Breast epithelium (tissue), 4 donors: ENCODE results near the gene C2CD2L. TPM values are rescaled to one million over a fixed set of nuclear protein-coding genes. Genes with fewer than 3 reads are reported as not detected.
"Not testable (repeated sequence)": the region's sequence is repeated elsewhere in the genome, so short reads cannot be mapped to it uniquely, and the experiment has no call there.

Experiments
- DNase-seq, 2 donors: peaks; one replicate each; pipeline ENCODE4 v3.0.0-alpha.2; 2019; ENCODE audit warnings: low spot score in 2 of 2
- H3K27ac ChIP-seq, 2 donors: fragments of 200-600 bp; sonication (generic) in 1 of 2; one replicate each; pipeline ENCODE4 v1.5.1; 2016 to 2019; ENCODE audit warnings: mild to moderate bottlenecking in 1 of 2
- H3K27me3 ChIP-seq, 2 donors: fragments of 200-600 bp; sonication (generic) in 1 of 2; one replicate each; pipeline versions ENCODE4 v1.5.1 to v1.6.0; 2017 to 2019; ENCODE audit warnings: control low read depth in 1 of 2, mild to moderate bottlenecking in 1 of 2
- H3K36me3 ChIP-seq: fragments of 200-600 bp; one replicate; pipeline ENCODE4 v1.5.1; 2019
- H3K4me1 ChIP-seq, 2 donors: fragments of 200-600 bp; sonication (generic); one replicate each; pipeline ENCODE4 v1.5.1; 2016 to 2019; ENCODE audit warnings: control low read depth in 1 of 2
- H3K4me3 ChIP-seq, 3 donors: fragments of 200-600 bp; sonication (generic); 1 replicate in 2 of 3; 2 replicates in 1 of 3; pipeline ENCODE4 v1.5.1; 2016 to 2019; ENCODE audit warnings: mild to moderate bottlenecking in 3 of 3, moderate library complexity in 2 of 3
- H3K9me3 ChIP-seq, 2 donors: fragments of 200-600 bp; sonication (generic) in 1 of 2; one replicate each; pipeline ENCODE4 v1.5.1; 2016 to 2019; ENCODE audit warnings: control low read depth in 1 of 2
- POLR2A ChIP-seq: fragments of 450-650 bp; IDR thresholded peaks from one replicate; pipeline ENCODE4 v1.6.1; 2016; ENCODE audit warnings: antibody characterized with exemption, mild to moderate bottlenecking, moderate library complexity
- POLR2AphosphoS5 ChIP-seq, 3 donors: sonication (generic); formaldehyde crosslinking; IDR thresholded peaks; one replicate each; pipeline ENCODE4 v1.6.1; 2017; ENCODE audit warnings: antibody characterized with exemption in 3 of 3
- intact Hi-C: fragments of 100-400 bp; cut with DNase I; formaldehyde crosslinking; loops from one replicate; pipeline ENCODE4 v1.15.1; 2023; ENCODE audit warnings: low total_unique reads
- total RNA-seq, 3 donors: library from RNA; depleted of rRNA; stranded (reverse); fragments of >200 nt; gene quantifications; one replicate each; pipeline ENCODE4 v1.1.0, GENCODE V29; 2016
- TF ChIP-seq, protein P1 (sequence below), 3 donors: fragments of 450-650 bp; IDR thresholded peaks; one replicate each; pipeline ENCODE4 v1.5.1; 2016 to 2017; ENCODE audit warnings: antibody characterized with exemption in 3 of 3, mild to moderate bottlenecking in 3 of 3, moderate library complexity in 3 of 3

The C2CD2L gene
- total RNA-seq, 3 donors from 2014 or later: 5.1 to 6.9 (median 6.3) TPM

DNA sequence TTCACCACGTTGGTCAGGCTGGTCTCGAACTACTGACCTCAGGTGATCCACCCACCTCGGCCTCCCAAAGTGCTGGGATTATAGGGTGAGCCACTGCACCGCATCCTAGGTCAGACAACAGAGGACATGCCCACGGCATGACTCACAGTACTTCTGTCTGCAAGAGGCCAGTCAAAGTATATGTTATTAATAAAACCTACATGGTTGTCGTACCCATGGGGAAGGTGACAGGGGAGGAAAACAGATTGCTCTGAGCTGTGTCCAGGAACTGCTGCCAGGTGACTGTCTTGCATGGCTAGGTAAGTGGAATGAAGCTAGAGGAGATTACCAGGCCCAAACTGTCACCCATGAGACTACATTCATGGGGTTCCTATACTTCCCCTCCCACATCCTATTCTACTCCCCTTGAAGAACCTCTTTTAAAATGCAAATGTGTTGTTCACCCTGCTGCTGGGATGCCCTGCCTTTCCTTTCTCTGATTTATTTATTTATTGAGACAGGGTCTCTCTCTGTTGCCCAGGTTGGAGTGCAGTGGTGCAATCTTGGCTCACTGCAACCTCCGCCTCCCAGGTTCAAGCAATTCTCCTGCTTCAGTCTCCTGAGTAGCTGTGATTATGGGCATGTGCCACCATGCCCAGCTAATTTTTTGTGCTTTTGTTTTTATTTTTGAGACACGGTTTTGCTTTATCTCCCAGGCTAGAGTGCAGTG is 59.4 kb downstream of the C2CD2L start:
- Histone ChIP-seq H3K9me3 (no peaks in the 10 kb centered on the region), H3K4me1 (no peaks in the 10 kb centered on the region), H3K36me3 (no peaks in the 10 kb centered on the region), H3K27ac (no peak overlapping the region), H3K27me3 (no peaks in the 10 kb centered on the region), H3K4me3 (no peak overlapping the region)
- TF ChIP-seq POLR2AphosphoS5 (IDR thresholded peaks at IDR 0.05) (no peak), POLR2A (no peak)
- TF ChIP-seq, protein P1, sequence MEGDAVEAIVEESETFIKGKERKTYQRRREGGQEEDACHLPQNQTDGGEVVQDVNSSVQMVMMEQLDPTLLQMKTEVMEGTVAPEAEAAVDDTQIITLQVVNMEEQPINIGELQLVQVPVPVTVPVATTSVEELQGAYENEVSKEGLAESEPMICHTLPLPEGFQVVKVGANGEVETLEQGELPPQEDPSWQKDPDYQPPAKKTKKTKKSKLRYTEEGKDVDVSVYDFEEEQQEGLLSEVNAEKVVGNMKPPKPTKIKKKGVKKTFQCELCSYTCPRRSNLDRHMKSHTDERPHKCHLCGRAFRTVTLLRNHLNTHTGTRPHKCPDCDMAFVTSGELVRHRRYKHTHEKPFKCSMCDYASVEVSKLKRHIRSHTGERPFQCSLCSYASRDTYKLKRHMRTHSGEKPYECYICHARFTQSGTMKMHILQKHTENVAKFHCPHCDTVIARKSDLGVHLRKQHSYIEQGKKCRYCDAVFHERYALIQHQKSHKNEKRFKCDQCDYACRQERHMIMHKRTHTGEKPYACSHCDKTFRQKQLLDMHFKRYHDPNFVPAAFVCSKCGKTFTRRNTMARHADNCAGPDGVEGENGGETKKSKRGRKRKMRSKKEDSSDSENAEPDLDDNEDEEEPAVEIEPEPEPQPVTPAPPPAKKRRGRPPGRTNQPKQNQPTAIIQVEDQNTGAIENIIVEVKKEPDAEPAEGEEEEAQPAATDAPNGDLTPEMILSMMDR (IDR thresholded peaks at IDR 0.05): no peak
- intact Hi-C loops: no loop called here
- no peak for DNase-seq

GRCh38 chr11:119167077-119167458 is 59.9 kb downstream of the C2CD2L start:
- DNase-seq, H3K27ac ChIP-seq, intact Hi-C loops, H3K4me3 ChIP-seq, H3K27me3 ChIP-seq, H3K36me3 ChIP-seq, H3K9me3 ChIP-seq, H3K4me1 ChIP-seq: not testable (repeated sequence)

- H3K9me3 ChIP-seq: no peaks in the 10 kb centered on the region
- no peak for DNase-seq
- H3K27ac ChIP-seq: peak overlapping the region; percentile 95 to 98
- H3K4me1 ChIP-seq: no peaks in the 10 kb centered on the region
- intact Hi-C loops: no loop called here
- H3K27me3 ChIP-seq: no peaks in the 10 kb centered on the region
- TF ChIP-seq POLR2A: no peak
- TF ChIP-seq, protein P1 (IDR thresholded peaks at IDR 0.05): no peak
- no peak for TF ChIP-seq POLR2AphosphoS5 (IDR thresholded peaks at IDR 0.05)
- H3K36me3 ChIP-seq: no peaks in the 10 kb centered on the region
- H3K4me3 ChIP-seq: peak overlapping the region in 1 of 3 donors; percentile 96
These were observed 60.8 kb downstream of the C2CD2L start for GRCh38 chr11:119167933-119168332.

Other genes starting within 250 kb of the C2CD2L start
- not detected for gene CXCR5, start 223.5 kb upstream of the C2CD2L start, total RNA-seq
- 10 to 100 TPM; 13.2 to 15.4 (median 13.3) TPM for gene BCL9L, start 181.4 kb upstream of the C2CD2L start, total RNA-seq
- not detected for gene UPK2, start 151.0 kb upstream of the C2CD2L start, total RNA-seq
- gene FOXR1, start 135.6 kb upstream of the C2CD2L start, total RNA-seq: not detected
- gene CENATAC, start 109.2 kb upstream of the C2CD2L start, total RNA-seq: 10 to 100 TPM; 42.9 to 75.4 (median 71.1) TPM
- 1,000 to 10,000 TPM; 1,984 to 3,403 (median 2,926) TPM for gene RPS25, start 89.0 kb upstream of the C2CD2L start, total RNA-seq
- gene TRAPPC4, start 88.6 kb upstream of the C2CD2L start, total RNA-seq: 10 to 100 TPM; 52.6 to 63.7 (median 60.0) TPM
- 10 to 100 TPM; 21.8 to 25.9 (median 25.3) TPM for gene SLC37A4, start 76.5 kb upstream of the C2CD2L start, total RNA-seq
- 10 to 100 TPM; 37.0 to 73.7 (median 57.5) TPM for gene HYOU1, start 50.1 kb upstream of the C2CD2L start, total RNA-seq
- 10 to 100 TPM; 38.0 to 53.9 (median 46.6) TPM for gene VPS11, start 39.5 kb upstream of the C2CD2L start, total RNA-seq
- gene HMBS, start 22.5 kb upstream of the C2CD2L start, total RNA-seq: 10 to 100 TPM in 1 of 3 donors, 1 to 10 TPM in 2; 5.6 to 21.6 (median 8.9) TPM
- 10 to 100 TPM; 18.4 to 32.5 (median 27.2) TPM for gene DPAGT1, start 5.5 kb upstream of the C2CD2L start, total RNA-seq
- 10 to 100 TPM; 17.9 to 29.6 (median 29.2) TPM for gene HINFP, start 14.2 kb downstream of the C2CD2L start, total RNA-seq
- gene ABCG4, start 41.7 kb downstream of the C2CD2L start, total RNA-seq: under 1 TPM in 1 of 3 donors, not detected in 2; 0.16 TPM
- 10 to 100 TPM; 11.5 to 16.1 (median 13.3) TPM for gene NLRX1, start 61.4 kb downstream of the C2CD2L start, total RNA-seq
- 1 to 10 TPM in 2 of 3 donors, under 1 TPM in 1; 0.32 to 2.6 (median 1.2) TPM for gene NHERF4, start 78.1 kb downstream of the C2CD2L start, total RNA-seq
- gene CBL, start 99.0 kb downstream of the C2CD2L start, total RNA-seq: 10 to 100 TPM; 13.1 to 17.0 (median 14.3) TPM
- 1,000 to 10,000 TPM in 1 of 3 donors, 100 to 1,000 TPM in 2; 170 to 1,725 (median 408) TPM for gene MCAM, start 209.8 kb downstream of the C2CD2L start, total RNA-seq
- 10 to 100 TPM in 1 of 3 donors, 1 to 10 TPM in 2; 8.8 to 11.2 (median 9.7) TPM for gene RNF26, start 227.2 kb downstream of the C2CD2L start, total RNA-seq
- gene C1QTNF5, start 233.5 kb downstream of the C2CD2L start, total RNA-seq: 10 to 100 TPM; 14.3 to 55.0 (median 38.0) TPM
- under 1 TPM in 1 of 3 donors, not detected in 2; 0.16 TPM for gene MFRP, start 239.4 kb downstream of the C2CD2L start, total RNA-seq